ENCODE results near the gene ZNF557.
A peak's percentile ranks its signal among the peaks of the same experiment; 100 is the strongest.

ZNF557 gene

DNA sequence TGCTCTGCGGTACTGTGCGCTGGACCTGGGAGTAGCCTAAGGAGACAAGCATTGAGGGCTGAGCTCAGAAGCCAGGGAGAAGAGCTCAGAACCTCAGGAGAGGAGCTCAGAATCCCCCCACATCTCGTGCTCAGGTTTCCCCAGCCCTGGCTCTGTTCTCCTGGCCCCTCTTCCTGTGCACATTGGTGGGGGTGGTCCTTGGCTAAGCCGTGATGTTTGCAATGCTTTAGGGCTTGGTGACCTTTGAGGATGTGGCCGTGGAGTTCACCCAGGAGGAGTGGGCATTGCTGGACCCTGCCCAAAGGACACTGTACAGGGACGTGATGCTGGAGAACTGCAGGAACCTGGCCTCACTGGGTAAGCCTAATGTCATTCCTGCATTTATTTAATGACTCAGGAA, 6.6 kb downstream of the ZNF557 start:
- DNase-seq: no peak

DNA sequence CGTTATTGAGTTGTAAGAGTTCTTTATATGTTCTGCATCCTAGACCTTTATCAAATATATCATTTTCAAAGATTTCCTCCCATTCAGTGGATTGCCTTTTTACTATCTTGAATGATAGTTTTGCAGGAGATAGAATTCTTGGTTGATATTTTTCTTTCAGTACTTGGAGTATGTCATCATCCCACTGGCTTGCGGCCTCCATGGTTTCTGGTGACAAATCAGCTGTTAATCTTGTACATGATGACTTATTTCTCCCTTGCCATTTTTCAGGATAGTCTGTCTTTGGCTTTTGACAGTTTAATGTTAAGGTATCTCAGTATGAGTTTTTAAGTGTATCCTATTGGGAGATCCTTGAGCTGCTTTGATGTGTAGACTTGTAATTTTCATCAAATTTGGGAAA, 8.5 kb downstream of the ZNF557 start:
- DNase-seq: no peak

DNA sequence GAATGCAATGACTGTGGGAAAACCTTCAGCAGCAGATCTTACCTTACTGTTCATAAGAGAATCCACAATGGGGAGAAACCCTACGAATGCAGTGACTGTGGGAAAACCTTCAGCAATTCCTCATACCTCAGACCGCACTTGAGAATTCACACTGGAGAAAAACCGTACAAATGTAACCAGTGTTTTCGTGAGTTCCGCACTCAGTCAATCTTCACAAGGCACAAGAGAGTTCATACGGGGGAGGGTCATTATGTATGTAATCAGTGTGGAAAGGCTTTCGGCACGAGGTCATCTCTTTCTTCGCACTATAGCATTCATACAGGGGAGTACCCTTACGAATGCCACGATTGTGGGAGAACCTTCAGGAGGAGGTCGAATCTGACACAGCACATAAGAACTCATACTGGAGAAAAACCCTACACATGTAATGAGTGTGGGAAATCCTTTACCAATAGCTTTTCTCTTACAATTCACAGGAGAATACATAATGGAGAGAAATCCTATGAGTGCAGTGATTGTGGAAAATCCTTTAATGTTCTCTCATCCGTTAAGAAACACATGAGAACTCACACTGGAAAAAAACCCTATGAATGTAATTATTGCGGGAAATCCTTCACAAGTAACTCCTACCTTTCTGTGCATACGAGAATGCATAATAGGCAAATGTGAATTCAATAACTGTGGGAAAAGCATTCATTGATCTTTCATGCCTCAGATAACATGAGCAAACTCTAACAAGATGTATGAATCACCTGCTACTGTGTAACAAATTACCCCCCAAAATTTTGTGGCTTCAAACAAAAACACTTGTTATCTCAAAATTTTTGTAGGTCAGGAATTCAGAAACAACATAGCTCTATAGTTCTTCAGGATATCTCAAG, 13.8 kb downstream of the ZNF557 start:
- DNase-seq: no peak

DNA sequence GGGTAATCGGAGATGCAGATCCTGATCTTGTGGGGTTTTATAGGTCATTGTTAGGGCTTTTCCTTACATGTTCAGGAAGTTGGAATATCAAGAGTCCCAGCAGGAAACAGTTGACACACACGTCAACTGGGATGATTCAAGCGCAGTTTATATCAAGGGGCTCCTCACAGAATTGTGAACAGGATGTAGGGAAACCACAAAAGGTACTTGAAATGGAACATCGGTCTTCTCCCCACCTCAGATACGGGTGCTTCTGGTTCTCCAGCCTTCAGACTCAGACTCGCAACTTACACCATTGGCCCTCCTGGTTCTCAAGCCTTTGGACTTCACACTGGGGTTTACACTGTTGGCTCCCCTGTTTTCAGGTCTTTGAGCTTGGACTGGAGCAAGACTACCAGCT, 19.5 kb downstream of the ZNF557 start:
- no peak for DNase-seq

DNA sequence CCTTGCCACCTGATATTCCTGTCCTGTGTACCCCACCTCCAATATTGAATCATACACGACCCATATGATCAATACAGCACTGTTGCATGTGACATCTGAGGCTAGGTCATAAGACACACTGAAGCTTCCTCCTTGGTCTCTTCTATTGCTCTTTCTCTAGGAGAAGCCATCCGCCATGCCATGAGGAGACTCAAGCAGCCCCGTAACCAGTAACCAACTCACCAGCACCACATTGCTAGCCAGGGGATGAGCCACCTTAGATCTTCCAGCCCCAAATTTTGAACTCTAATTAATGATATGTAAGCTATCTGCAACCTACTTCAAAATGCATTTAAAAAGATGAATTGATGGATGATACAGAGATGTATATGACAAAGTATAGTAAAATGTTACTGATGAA, 28.6 kb downstream of the ZNF557 start:
- no peak for DNase-seq

DNA sequence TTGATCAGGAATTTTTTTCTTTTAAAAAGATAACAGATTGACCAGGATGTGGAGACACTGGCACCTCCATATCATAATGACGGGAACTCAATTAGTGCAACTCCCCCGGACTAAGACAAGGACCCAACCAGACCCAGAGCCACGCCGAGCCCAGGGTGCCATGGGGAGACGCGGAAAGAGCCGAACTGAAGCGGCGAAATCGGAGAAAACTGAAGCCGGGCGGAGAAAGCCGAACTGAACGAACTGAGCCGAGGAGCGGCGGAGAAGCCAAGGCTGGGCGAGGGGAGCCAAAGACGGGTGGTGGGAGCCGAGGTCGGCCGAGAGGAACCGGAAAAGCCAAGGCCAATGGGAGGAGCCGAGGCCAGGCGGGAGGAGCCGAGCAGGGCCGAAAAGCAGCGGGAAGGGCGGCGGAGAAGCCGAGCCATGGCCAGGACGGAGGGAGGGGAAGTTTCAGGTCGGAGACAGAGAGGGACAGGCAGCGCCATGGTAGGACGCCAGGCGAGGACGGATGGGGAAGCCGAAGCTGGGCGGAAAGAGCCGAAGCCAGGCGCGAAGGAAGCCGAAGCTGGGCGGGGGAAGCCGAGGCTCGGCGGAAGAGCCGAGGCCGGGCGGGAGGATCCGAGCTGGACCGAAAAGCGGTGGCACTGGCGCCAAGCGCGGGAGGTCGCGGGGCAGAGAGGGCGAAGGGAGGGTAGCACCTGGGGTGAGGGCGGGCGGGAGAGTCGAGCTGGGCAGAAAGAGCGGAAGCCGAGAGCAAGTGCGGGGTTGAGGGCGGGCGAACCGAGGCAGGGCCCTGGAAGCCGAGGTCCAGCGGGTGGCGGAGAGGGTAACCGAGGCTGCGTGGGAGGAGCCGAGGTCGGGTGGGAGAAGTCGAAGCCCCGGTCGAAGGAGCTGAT, 29.4 kb downstream of the ZNF557 start:
- DNase-seq: peak; percentile 93

DNA sequence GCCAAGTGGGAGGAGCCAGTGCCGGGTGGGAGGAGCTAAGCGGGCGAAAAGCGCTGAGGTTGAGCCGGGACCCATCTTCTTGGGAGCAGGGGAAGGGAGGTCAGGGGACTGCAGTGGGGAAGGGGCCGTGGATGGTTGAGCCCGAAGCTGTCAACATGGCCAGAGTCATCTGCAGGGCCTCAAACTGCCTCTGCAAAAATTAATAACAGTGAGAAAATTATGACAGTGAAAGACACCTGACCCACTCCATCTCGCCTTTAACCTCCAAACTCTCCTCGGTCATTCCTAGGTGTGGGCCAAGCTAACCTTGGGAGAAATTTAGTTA, 30.1 kb downstream of the ZNF557 start:
- no peak for DNase-seq

DNA sequence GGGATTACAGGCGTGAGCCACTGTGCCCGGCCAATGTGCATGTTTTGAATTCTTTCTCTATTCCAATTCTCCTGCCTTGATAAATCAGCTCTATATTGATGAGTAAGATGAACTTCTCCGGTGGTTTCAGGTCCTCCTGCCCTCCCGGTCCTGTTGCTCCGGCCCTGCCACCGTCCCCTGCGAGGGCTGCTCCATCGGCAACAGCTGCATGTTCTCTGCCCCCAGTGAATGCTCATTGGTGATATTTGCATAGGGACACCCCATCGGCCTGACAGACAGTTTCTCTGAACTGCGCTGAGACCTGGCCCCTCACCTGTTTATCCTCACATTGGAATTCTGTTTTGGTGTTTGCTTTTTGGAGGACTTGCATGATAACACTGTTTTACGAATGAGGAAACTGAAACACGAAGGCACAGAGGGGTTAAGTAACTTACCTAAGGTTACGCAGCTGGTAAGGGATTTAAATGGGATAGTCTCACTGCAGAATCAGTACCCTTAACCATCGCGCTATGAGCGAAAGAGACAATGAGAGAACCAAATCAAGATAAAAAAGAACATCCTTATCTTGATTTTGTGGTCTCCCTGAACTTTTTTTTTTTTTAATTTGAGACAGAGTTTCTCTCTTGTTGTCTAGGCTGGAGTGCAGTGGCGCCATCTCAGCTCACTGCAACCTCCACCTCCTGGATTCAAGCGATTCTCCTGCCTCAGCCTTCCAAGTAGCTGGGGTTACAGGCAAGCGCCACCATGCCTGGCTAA, 32.2 kb downstream of the ZNF557 start:
- no peak for DNase-seq

DNA sequence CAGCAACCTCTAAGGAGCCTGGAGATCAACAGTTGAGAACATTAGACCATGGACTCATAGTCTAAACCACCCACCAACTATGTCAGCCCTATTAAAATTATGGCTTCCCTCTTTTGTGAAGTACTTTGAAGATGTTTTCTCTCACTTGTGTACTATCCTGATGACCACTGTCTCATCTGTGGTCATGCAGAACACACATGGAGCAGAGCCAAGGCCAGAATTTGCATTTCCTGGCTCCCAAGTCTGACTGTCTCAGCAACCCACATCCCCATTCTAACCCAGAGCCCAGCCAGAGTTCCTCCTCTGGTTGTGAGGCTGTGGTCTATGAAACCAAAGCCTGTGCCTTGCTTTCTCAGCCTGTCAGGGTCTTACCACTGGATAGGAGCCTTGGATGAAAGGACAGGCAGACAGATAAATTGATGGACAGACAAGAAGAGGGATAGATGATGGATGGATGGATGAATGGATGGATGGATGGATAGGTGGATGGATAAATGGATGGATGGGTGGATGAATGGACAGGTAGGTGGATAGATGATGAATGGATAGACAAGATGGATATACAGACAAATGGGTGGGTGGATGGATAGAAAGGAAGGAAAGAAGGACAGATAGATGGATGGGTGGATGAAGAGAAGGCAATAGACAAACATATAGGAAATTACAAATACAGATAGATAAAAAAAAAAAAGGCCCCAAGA, 35.4 kb downstream of the ZNF557 start:
- no peak for DNase-seq

DNA sequence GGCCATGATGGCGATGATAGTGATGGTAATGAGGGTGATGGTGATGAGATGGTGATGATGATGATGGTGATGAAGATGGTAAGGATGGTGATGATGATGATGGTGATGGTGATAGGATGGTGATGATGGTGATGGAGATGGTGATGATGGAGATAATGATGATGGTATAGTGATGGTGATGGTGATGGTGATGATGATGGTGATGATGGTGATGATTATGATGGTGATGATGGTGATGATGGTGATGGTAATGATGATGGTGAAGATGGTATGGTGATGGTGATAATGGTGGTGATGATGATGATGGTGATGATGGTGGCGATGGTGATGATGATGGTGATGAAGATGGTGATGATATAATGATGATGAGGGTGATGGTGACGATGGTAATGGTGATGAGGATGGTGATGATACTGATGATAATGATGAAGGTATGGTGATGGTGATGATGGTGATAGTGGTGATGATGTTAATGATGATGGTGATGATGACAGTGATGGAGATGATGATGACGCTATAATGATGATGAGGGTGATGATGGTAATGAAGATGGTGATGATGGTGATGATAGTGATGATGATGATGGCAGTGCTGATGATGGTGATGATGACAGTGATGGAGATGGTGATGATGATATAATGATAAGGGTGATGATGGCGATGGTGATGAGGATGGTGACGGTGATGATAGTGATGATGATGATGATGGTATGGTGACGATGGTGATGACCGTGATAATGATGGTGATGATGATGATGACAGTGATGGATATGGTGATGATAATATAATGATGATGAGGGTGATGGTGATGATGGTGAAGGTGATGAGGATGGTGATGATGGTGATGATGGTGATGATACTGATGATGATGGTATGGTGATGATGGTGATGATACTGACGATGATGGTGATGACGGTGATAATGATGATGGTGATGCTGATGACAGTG, 37.5 kb downstream of the ZNF557 start:
- DNase-seq: no peak

DNA sequence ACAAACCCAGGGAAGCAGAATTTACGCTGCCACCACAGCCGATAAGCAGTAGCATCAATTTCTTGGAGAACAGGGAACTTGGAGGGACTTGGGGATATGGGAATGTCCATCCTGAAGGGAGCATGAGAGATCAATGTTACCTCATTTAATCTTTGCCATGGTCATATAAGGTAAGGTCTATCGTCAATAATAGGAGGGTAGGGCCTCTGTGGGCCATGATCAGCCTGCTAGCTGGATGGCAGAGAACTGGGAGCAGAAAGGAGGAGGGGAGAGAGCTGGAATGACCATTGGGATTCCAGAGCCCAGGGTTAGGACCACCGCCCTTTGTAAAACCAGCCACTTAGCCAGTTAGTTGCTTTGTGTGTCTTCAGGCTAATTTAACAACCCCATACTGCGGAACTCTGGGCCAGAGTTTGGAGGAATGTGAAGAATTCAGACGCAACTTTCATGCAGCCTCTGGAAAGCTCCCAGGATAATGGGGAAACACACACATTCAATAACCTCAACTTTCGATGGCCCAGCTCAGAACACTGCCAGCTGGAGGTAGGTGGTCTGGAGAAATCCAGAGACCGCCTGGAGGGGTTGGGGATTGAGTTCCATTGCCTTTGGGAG, 40.3 kb downstream of the ZNF557 start:
- no peak for DNase-seq

DNA sequence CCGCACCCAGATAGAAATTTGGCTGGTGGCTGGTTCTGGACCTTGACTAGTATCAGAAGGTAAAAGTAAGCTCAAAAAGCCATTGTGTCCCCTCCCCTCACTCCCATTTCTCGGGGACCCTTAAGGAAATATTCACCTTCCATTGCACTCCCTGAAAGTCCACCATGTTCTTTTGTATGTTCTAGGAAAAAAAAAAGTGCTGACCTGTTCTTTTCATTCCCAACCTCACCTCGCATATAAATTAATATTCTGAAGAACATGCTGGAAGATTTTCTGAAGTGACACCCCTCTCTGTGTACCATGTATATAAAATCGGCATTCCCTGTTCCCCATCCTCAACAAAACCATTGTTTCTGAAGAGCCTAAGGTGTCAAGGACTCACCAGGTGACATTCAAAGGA, 43.2 kb downstream of the ZNF557 start:
- no peak for DNase-seq

DNA sequence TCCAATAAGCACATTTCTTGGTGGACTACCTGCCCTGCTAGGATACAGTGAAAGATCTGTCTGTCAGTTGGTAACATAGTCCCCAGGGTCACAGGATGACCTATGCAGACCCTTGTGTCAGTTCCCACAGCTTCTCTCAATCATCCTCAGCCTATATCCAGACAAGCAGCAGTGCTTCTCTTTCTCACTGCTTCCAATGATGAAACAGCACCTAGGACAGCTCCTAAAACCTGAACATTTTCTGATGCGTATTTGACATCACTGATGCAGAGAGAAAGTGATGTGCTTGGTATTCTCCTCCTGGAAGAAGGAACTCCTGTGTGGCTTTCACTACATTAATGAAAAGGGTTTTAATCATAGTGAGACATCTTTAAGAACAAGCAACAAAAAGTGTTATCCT, 43.7 kb downstream of the ZNF557 start:
- no peak for DNase-seq

DNA sequence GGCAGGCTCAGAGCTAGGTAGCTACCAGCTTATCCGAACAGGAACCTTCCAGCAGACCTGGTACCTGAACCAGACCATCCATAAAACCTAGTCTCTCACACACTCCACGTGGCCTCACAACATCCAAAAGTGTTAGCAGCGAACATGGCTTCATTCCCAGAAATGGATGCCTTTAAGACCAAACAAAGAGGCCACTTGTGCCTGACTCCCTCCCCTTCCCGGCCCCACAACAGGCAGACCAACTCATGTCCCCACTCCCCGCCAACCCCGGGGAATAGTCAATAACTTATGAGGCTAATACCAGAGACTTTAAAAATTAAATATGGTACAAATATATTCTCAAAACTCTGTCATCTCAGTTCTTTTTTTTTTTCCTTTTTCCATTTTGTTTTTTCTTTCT, 46.2 kb downstream of the ZNF557 start:
- DNase-seq: no peak

DNA sequence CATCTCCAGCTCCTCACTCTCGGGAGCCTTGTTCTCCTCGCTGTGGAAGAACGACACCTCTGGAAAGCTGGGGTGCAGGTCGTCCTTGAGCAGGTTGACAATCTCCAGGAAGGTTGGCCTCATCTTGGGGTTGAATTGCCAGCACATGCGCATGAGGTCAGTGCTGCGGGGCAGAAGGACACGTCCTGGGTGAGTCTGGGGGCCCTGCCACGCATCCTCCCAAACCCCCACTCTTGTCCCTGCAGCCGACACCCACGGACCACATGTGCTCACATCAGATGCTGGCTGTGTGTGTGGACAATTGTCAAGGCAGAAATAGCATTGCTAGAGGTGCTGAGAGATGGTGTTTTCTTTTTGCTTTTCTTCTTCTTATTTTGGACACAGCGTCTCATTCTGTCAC, 47.7 kb downstream of the ZNF557 start:
- DNase-seq: no peak

DNA sequence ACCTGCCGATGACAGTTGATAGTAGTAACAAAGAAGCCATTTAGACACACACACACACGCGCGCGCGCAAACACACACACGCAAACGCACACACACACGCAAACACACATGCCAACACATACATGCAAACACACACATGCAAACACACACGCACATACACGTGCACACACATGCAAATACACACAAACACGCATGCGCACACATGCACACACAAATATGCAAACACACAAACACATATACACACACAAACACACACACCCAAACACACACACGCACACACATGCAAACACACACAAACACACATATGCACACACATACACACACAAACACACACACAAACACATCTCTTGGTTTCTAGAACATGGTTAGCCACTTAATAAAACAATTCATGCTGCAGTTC, 50.1 kb downstream of the ZNF557 start:
- no peak for DNase-seq

DNA sequence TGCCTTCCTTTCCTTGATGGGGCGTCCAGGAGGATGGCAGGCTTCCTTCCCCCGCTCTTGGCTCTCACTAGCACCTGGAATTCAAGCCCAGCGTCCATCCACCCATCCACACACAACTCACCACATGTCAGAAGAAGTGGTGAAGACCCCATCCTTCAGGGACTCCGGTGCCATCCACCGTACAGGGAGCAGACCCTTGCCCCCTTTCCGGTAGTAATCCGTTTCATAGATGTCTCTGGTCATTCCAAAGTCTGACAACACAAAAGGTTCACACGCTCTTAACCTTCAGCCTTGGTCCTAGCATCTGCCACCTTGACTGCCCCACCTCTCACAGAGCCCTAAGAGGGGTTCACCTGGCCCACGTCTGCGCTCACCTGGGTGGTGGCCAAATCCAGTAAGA, 51.0 kb downstream of the ZNF557 start:
- no peak for DNase-seq

DNA sequence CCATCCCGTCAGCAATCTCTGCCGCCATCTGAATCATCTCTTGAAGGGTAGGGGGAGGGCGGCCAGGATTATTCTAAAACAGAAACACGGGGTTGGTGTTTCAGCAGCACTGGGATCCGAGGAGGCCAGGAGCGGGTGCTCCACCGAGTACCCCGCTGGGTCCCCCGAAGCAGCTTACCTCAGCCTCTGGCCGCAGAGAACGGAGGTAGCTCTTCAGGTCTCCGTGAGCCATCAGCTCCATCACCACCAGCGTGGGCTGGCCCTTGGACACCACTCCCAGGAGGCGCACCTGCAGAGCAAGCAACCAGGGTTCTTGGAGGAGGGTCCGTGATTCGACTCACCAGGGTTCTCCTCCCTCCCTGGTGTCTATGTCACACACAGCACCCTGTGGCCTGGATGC, 53.2 kb downstream of the ZNF557 start:
- DNase-seq: no peak

DNA sequence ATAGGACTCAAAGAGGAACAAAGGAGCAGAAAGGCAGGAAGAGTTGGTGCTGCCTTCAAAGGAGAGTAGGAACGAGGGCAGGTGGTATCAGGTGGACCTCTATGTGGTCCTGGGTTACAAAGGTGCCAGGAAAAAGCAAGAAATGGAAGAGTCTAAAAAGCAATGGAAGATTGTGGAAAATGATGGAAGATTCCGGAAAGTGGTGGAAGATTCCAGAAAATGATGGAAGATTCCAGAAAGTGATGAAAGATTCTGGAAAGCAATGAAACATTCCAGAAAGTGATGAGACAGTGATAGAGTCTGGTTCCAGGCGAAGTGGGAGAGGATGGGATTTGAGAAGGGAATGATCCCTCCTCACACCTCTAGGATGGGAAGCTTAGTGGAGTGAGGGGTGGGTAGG, 55.3 kb downstream of the ZNF557 start:
- no peak for DNase-seq

DNA sequence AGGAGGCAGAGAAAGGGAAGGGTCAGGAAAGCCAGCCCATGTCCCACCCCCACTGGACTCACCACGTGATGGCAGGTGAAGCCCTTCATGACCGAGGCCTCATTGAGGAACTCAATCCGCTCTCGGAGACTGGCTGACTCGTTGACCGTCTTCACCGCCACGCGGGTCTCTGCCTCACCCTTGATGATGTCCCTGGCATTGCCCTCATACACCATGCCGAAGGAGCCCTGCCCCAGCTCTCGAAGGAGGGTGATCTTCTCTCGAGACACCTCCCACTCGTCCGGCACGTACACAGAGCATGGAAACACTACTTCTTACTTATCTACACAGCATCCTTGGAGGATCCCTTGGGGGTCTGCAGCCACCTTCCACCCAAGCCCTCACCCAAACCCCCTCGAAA, 55.7 kb downstream of the ZNF557 start:
- no peak for DNase-seq

DNA sequence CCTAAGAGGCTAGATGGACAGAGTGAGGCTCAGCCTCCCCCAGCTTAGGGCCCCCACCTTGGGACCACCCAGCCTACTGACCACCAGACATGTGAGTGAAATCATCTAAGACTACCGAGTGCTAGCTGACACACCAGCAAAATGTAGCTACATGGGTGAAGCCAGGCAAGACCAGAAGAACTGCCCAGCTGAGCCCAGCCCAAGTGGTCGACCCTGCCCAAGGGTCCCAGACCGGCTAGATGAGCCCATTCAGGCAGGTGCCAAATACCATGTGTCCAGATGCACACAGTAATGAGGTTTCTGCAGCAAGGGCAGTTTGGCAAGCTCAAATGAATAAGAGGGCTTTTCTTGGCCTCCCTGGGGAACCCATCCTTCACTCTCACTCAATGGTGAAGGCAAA, 56.6 kb downstream of the ZNF557 start:
- no peak for DNase-seq

Measured in NCI-H774 (cell line).